ENCODE results near the gene OR5AL1. TPM values are rescaled to one million over a fixed set of nuclear protein-coding genes. Genes with fewer than 3 reads are reported as not detected.
"Not testable (repeated sequence)": the region's sequence is repeated elsewhere in the genome, so short reads cannot be mapped to it uniquely, and the experiment has no call there.

The OR5AL1 gene
- total RNA-seq, result not detected

DNA sequence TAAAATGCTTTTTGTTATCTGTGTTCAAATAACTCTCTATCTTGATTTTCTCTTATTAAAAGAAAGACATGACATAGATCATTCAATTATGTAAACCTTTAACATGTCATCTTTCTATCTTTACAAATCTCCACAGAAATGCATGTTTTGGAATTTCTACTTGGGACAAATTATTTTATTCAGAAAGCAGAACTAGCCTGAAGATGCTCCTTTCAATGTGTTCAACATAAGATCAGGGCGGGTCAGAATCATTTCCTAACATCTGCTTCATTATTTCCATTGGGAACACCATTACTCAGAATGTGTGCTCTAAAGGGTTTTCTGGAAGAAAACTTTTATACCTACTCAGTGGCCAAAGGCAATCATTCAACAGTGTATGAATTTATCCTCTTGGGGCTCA lies at the start of gene OR5AL1:
TSS of gene OR5AL1 (plus strand) at position 301 of the 400 bp plus-strand sequence.
- Histone ChIP-seq H3K27ac (no peak within 1 kb of the TSS), H3K27me3 (no peaks in the 10 kb centered on the region), H3K36me3 (no peaks in the 10 kb centered on the region), H3K9me3 (no peaks in the 10 kb centered on the region), H3K4me1 (no peaks in the 10 kb centered on the region), H3K4me3 (replicated peaks in 1 of 3) (no peak within 1 kb of the TSS)
- 80 to 92% methylated on average over 1 of the region's 1 CpG for WGBS, 2 donors
- no peak for DNase-seq
- intact Hi-C loops (cut with DNase I), result no loop called here
- TF ChIP-seq, protein P1, sequence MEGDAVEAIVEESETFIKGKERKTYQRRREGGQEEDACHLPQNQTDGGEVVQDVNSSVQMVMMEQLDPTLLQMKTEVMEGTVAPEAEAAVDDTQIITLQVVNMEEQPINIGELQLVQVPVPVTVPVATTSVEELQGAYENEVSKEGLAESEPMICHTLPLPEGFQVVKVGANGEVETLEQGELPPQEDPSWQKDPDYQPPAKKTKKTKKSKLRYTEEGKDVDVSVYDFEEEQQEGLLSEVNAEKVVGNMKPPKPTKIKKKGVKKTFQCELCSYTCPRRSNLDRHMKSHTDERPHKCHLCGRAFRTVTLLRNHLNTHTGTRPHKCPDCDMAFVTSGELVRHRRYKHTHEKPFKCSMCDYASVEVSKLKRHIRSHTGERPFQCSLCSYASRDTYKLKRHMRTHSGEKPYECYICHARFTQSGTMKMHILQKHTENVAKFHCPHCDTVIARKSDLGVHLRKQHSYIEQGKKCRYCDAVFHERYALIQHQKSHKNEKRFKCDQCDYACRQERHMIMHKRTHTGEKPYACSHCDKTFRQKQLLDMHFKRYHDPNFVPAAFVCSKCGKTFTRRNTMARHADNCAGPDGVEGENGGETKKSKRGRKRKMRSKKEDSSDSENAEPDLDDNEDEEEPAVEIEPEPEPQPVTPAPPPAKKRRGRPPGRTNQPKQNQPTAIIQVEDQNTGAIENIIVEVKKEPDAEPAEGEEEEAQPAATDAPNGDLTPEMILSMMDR (IDR thresholded peaks at IDR 0.05), result no peak
- no peak for TF ChIP-seq POLR2A (IDR thresholded peaks at IDR 0.05)

GRCh38 chr11:56375324-56375723 lies 37.2 kb upstream of the OR5AL1 start, which contains the start of gene OR8U1:
Gene OR8U1, plus strand, starts transcription at chr11:56375624. Its CDS starts 0 bp downstream, at chr11:56375624.
- H3K4me3 ChIP-seq (replicated peaks in 1 of 3), result no peak within 1 kb of the TSS
- H3K36me3 ChIP-seq, result no peaks in the 10 kb centered on the region
- no peaks in the 10 kb centered on the region for H3K27me3 ChIP-seq
- peaks cover 3% of the 10 kb centered on the region for H3K9me3 ChIP-seq
- TF ChIP-seq POLR2A (IDR thresholded peaks at IDR 0.05), result no peak
- TF ChIP-seq, protein P1 (IDR thresholded peaks at IDR 0.05), result no peak
- DNase-seq, result no peak
- intact Hi-C loops (cut with DNase I), result no loop called here
- no peak within 1 kb of the TSS for H3K27ac ChIP-seq
- WGBS, 2 donors, result 70 to 74% methylated on average over 2 of the region's 2 CpGs
- no peaks in the 10 kb centered on the region for H3K4me1 ChIP-seq

DNA sequence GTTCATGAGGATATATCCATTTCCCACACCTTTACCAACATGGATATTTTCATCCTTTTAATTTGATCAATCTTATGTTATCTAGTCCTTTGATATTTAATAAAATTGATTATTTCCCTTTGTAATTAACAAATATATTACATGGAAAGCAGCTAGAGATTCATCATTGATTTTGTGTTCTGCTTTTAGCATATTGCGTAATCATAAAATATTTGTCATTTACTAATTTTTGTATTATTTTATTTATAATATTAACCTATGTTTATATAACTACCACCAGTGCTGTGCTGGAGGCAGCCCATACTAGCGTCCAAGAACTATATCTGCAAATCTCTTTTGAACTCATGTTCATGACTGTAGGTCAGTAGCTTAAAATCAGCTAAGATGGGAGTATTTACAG lies 32.4 kb upstream of the OR5AL1 start:
- H3K27ac ChIP-seq, result no peak overlapping the region
- TF ChIP-seq POLR2A (IDR thresholded peaks at IDR 0.05), result no peak
- TF ChIP-seq, protein P1 (IDR thresholded peaks at IDR 0.05), result no peak
- WGBS, 2 donors, result 80 to 87% methylated on average over 2 of the region's 2 CpGs
- intact Hi-C loops (cut with DNase I), result no loop called here
- H3K36me3 ChIP-seq, result no peaks in the 10 kb centered on the region
- no peak for DNase-seq
- H3K27me3 ChIP-seq, result no peaks in the 10 kb centered on the region
- H3K9me3 ChIP-seq, result no peaks in the 10 kb centered on the region
- no peak overlapping the region for H3K4me3 ChIP-seq (replicated peaks in 1 of 3)
- H3K4me1 ChIP-seq, result no peaks in the 10 kb centered on the region

DNA sequence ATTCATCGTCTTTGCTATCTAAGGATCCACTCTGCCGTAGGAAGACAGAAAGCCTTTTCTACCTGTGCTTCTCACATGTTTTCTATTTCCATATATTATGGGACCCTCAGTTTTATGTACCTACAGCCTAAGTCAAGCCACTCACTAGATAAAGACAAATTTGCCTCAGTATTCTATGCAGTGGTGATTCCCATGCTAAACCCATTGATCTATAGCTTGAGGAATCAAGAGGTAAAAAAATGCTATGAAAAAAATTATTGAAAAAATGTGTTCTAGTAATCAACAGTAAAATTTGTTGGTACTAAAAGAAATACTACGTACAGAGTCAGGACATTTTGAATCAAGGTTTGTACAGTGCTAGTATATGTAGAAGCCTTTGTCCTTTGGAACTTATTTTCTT lies 18.1 kb upstream of the OR5AL1 start:
- Histone ChIP-seq H3K36me3 (no peaks in the 10 kb centered on the region), H3K9me3 (no peaks in the 10 kb centered on the region), H3K27ac (no peak overlapping the region), H3K4me1 (no peaks in the 10 kb centered on the region), H3K27me3 (no peaks in the 10 kb centered on the region), H3K4me3 (replicated peaks in 1 of 3) (no peak overlapping the region)
- intact Hi-C loops (cut with DNase I), result no loop called here
- 89 to 93% methylated on average over 3 of the region's 3 CpGs for WGBS, 2 donors
- no peak for DNase-seq
- TF ChIP-seq, protein P1 (IDR thresholded peaks at IDR 0.05), result no peak
- no peak for TF ChIP-seq POLR2A (IDR thresholded peaks at IDR 0.05)

- Histone ChIP-seq H3K27me3 (no peaks in the 10 kb centered on the region), H3K27ac (no peak overlapping the region), H3K9me3 (no peaks in the 10 kb centered on the region), H3K36me3 (no peaks in the 10 kb centered on the region), H3K4me3 (replicated peaks in 1 of 3) (no peak overlapping the region), H3K4me1 (no peaks in the 10 kb centered on the region)
- TF ChIP-seq, protein P1 (IDR thresholded peaks at IDR 0.05), result no peak
- no peak for TF ChIP-seq POLR2A (IDR thresholded peaks at IDR 0.05)
- DNase-seq, result no peak
- 44 to 48% methylated on average over 3 of the region's 3 CpGs for WGBS, 2 donors
- intact Hi-C loops (cut with DNase I), result no loop called here
Observed at GRCh38 chr11:56396047-56396446, 16.4 kb upstream of the OR5AL1 start.

- H3K4me1 ChIP-seq; DNase-seq; H3K9me3 ChIP-seq; H3K4me3 ChIP-seq (replicated peaks in 1 of 3); intact Hi-C loops (cut with DNase I); H3K27me3 ChIP-seq; H3K36me3 ChIP-seq; H3K27ac ChIP-seq: not testable (repeated sequence)
- WGBS, 2 donors, result 96 to 97% methylated on average over 6 of the region's 27 CpGs
Observed at GRCh38 chr11:56401858-56402461, 10.5 kb upstream of the OR5AL1 start.

All from thyroid gland (tissue), 4 donors.